Left renal cortex interstitium (tissue), 4 donors: Measurements from ENCODE around the gene CHI3L2. TPM values are rescaled to one million over a fixed set of nuclear protein-coding genes. Genes with fewer than 3 reads are reported as not detected.

Source experiments
- DNase-seq, 4 donors: peaks; one replicate each; pipeline ENCODE4 v3.0.0-alpha.2; 2013; ENCODE audit warnings: low read depth in 4 of 4, low spot score in 2 of 4, missing footprints in 1 of 4
- polyA plus RNA-seq, 4 donors: library from polyadenylated mRNA; unstranded; fragments of 120-200 nt; gene quantifications; one replicate each; pipeline ENCODE4 v1.2.1, GENCODE V29; 2013; ENCODE audit not compliant: insufficient read length in 4 of 4

The CHI3L2 gene
- polyA plus RNA-seq, 4 donors, result 0.07 to 0.22 TPM; not detected in 2

DNA sequence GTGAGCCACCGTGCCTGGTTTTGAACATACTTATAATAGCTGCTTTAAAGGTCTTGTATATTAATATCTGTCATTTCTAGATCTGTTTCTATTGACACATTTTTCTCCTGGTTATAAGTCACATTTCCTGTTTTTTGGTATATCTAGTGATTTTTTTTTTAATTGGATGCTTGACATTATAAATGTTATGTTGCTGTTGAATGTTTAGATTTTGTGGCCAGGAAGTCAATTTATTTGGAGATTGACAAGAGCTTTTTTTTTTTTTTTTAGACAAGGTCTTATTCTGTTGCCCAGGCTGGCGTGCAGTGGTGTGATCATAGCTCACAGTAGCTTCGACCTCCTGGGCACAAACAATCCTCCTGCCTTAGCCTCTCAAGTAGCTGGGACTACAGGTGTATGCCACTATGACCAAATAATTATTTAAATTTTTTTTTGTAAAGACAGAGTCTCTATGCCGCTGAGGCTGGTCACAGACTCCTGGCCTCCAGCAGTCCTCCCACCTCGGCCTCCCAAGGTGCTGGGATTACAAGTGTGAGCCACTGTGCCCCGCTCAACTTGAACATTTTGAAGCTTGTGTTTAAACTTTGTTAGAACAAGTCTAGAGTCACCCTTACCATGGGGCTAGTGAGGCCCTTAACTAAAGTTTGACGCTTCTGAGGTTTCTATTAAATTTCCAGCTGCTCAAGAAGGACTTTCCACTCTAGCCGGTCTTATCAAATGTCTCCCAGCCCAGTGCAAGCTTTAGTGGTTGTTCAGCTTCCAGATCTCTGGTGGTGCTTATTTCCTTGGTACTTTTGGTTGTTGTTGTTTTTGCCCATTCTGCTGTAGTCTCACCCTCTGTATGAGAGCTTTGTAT lies 8.6 kb upstream of the CHI3L2 start:
- no peak for DNase-seq

DNA sequence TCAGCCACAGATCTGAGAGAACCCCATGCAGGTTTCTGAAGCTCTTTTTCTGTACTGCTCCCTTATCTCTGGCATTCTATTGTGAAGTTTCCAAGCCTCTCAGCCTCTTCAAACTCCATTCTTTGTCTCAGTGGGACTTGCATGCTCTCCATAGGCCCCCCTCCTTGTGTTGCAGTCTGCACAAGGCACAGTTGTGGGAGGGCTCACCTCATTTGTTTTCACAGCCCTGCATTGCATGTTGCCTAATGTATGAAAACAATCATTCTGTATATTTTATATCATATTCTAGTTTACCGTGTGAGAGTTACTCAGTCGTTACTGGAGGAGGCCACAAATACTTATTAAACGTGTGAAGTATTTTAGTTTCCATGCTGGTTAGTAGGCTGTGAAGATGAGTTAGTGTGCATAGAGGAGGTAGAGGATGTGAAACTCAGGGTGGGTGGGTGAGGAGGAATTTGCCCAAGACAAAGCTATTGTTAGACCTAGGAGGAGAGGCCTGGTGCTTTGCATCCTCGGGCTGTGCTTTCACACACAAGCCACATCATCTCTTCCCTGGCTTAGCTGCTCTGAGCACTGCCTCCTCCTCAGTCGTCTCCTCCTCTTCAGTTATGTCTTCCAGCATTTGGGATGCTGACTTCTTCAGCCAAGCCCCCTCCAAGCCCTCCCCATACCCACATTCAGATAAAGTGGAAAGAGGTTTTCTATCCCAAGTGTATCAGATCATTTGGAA lies 7.8 kb upstream of the CHI3L2 start:
- no peak for DNase-seq

DNA sequence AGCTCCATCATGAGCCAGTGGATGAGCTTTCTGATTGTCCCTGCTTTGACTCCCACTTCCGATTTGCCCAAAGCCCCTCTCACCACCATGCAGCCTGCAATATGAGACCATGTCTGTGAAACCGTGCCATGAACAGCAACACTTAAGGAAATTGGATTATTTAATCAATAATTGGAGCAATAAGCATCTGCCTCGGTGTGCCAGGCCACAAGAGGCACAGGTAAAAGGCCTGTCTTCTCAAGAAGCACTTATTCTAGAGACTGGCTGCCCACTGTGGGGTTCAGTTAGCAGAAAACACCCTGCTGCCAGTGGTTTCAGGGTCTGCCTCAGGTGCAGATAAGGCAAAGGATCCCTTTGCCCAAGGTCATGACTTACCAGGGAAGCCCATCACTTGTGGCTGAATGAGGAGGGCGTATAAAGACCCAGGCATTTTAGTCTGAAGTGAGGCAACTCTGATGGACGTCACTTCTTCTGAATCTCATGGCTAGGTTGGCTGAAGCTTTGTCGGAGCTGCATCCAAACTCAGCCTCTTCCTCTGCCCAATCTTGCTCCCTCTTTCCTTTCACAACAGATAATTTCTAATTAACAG lies 7.1 kb upstream of the CHI3L2 start:
- DNase-seq, result no peak

DNA sequence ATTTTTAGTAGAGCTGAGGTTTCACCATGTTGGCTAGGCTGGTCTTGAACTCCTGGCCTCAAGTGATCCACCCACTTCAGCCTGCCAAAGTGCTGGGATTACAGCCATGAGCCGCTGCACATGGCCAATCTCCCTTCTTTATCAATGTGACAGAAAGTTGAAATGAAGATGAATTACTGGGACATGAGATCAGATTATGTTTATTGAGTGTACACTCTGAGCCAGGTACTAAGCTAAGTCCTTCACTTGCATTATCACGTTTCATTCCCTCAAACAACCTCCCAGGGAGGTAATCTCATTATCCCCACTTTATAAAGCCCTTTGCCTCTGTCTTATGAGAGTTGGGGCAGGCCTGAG lies 6.3 kb upstream of the CHI3L2 start:
- no peak for DNase-seq

DNA sequence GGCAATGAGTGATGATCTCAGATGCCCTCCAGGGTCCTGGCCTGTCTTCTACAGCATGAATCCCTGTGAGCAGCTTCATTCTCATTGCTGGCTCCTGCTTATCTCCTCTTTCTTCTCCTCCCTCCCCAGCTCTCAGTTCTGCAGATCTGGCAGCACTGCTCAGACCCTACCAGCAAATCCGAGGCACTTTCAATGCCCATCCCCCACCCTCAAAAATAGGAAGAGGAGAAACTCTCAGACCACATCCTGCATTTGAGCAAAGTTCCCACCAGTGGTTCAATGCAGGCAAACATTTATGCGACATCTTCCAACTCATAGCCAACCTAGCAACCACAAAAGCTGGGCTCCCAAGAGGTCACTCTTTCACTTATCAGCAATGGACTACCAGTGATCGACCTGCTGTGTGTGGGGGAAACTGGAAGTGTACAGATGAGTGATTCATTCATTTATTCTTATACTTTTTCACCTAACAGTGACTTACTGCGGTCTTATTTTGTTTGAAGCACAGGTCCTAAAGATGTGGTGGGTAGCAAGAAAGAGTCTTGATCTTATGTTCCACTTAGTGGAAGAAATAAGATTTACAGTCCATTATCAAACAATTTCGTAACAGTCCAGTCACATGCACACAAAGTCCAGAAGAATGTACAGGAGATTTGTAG lies 5.8 kb upstream of the CHI3L2 start:
- no peak for DNase-seq

DNA sequence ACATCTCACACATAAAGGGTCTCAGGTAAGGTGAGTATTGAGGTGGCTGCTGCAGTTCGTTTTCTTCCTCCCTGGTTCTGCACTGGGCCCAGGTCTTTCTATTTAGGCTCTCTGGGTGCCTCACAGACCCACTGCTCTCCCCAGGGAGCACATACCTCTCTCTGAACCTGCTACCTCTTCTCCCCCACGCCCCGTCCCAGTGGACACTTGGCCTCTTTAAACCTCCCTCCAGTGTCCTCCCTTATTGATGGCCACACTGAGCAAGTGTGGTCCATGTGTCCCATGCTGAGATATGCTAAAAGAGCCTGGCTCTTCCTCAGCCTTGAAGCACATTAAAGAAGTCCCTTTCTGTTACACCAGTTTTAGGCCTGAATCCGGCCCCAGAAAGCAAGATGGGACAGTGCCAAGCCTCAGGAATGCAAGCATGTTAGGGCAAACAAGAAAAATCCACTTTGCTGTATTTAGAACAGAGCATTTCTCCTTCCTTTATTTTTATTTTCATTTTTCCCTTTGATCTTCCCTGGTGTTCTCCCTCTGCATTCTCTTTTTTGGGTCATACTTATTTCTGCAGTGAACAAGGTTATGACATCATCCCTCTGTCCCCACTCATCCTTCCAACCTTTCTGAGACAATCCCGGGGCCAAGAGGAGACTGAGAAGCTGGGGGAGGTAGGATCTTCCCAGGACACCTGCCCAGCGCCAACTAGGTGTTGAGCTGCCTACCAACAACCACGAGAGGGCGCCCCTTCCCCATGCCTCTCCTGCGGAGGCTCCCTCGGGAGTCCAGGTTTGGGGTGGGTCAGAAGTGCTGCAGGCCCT lies 5.0 kb upstream of the CHI3L2 start:
- no peak for DNase-seq

DNA sequence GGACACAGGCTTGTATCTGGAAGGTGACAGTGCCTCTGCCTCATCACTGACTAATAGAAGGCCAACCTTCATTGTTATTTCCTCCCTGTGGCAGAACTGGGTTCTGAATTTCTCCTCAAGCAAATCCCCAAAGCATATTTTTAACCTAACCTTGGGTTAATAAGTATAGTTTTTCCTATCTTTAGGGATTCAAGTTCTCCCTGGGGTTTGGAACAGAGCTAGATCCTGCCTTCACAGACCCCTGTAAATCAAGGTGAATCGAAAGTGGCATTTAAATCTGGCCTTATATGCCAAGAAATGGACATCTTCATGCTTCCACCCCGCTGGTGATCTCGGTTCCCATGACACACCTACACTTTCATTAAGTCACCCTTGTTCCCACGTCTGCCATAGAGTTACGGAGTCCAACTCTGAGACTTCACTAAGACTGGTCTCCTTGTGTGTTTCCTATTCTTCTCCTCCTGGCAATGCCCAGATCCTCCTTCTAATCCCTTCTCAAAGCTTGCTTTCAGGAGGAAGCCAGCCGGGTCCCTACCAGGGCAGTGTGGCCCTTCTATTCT lies 4.3 kb upstream of the CHI3L2 start:
- no peak for DNase-seq

DNA sequence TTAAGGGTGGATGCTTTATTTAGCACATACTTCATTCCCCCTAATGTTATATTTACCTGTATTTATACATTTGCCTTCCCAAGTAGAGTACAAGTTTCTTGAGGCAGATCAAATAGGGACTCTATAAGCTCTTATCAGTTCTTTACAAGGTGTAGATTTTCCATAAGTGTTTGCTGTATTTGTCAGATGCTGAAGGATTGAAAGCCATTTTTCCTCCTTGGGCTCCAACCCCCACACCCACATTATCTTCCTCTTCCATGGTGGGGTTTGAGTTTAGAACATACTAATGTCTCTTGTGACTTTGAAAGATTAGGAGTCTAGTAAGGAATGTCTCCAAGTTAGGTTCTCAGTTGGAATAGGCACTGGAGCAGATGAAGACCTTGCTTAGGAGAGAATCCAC lies 2.4 kb upstream of the CHI3L2 start:
- no peak for DNase-seq

DNA sequence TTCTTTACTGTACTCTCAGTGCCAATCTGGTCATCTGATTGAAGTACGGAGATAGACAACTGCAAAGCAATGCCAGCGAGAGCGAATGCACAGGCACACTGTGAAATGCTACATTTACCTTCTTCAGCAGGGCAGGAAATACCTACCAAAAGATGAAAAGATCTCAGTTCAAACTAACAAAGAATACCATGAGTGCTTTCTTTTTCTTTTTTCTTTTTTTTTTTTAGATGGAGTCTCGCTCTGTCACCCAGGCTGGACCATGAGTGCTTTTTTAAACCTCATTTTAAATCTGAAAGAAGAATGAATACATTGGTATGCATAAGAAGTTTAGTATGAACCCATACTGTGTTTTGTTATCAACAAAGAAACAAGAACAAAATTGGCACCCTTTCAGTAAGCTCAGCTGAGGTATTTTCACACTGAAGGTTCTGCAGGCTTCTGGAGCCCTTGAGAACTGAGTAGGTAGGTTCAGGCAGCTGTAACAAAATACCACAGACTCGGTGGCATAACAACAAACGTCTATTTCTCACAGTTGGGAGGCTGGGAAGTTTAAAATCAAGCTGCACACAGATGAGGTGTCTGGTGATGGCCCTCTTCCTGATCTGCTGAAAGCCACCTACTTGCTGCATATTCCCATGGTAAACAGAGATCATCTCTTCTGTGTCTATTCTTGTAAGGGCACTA lies 1.7 kb upstream of the CHI3L2 start:
- no peak for DNase-seq

DNA sequence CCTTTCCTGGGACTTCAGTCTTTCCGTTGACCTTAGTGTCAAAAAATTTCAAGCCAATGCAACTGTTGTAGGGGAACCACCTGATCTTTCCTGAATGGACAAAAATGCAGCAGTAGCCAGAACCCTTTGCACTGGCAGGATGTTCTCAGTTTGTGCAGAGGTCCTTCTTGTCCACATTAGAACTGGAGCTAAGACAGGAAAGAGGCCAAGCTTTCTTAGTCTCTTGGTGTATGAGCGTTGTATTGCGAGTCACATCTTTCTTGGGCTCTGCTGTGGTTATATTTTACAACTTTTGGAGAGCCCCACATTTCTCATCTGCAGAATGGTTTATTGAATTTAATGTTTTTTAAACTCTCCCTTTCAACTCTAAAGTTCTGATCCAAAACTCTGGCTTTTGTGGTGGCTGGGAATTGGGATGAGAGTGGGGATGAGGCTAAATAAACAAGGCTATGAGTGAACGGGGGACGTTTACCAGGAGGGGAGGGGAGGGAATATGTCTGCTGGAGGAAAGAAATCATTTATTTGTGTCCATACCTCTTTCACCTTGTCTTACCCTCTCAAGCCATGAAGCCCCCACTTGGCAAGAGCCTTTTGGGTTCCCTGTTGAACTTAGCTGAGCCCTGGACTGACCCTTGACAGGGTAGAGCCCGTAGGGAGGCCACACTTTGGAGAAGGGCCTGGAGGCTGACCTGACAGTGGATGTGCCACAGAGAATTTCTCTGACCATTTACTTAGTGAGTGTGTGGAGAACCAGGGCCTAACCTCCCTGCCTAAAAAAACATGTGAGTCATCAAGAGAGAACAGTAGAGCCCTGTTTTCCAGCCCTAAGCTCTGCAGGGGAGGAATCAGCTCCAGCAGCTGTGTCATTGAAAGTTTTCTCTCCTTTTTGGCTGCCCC lies 586 bp downstream of the CHI3L2 start:
- no peak for DNase-seq

DNA sequence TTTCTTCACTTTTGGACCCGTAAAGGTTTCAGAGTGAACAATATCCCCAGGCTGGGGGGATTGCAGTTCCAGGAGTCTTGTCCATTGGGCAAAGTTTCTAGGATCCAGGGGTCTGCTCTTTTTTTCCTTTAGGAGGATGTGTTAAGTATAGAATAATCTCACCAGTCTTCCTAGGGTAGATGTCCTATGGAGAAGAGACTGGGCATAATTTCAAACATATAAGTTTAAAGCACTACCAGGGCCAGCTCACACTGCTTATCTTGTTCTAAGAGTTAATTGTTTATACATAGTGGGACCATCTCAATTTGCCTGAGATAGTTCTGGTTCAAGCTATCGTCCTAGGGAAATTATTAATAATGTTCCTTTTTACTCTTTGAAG lies 1.2 kb downstream of the CHI3L2 start:
- no peak for DNase-seq

DNA sequence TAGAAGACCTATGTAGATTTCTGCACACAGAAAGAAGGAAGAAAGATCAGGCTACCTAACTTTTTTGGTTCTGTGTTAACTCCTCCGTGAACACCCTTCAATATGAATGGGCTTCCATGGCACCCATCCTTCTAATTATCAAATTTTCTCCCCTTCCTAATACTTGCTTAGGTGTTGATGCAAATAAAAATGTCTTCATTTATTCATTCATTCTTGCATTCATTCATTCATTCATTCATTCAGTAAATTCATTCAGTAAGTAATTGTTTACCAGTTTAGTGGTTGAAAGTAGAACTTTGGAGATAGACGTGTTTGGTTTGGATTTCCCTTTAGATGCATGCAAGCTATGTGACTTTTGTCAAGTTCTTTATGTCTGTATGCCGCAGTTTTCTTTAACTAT lies 4.6 kb downstream of the CHI3L2 start:
- DNase-seq, result no peak

DNA sequence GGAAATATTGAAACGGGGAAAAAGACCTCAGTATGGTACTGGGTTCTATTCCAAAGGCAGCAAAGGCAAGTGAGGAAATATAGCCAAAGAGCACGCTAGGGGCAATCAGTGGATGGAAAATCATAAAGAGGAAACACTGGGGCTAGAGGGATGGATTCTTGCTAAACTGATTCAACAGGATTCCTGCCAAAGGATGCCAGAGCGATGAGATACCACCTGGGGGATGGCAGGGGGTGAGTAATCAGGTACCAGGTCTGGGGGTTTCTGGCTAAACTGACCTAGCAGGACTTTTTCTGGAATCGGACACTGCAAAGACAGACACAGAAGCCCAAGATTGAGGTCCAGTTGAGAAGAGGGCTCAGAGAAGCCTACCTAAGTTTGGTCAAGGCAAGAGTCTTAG lies 6.7 kb downstream of the CHI3L2 start:
- no peak for DNase-seq

DNA sequence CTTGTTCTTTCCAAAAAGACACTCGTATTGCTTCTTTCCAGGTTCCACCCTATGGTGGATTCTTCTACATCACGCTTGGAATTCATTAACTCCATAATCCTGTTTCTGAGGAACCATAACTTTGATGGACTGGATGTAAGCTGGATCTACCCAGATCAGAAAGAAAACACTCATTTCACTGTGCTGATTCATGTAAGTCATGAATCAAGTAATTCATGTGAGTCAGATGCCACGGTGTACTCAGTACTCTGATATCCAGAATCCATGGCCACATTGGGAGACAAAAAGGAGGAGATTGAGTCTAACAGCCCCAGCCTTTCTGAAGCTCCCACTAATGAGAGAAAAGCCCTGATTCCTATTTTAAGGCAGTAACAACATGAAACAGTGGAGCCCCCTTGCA lies 7.4 kb downstream of the CHI3L2 start:
- no peak for DNase-seq

DNA sequence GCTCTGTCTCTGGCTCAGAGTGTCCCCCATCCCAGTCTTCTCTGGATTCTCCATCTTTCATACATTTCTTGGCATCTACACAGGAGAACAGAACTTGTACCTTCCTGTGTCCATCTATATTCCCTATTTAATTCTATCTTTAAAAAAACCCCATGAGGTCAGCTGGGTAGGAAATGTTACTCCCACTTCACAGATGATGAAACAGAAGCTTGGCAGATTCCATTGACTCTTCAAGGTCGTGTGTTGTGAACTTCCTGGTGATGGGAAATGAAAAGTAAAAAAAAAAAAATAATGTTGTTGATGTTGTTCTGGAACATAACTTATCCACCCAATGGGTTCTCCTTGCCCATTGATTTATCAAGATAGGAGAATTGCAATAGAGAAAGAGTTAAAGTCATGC lies 8.9 kb downstream of the CHI3L2 start:
- no peak for DNase-seq

DNA sequence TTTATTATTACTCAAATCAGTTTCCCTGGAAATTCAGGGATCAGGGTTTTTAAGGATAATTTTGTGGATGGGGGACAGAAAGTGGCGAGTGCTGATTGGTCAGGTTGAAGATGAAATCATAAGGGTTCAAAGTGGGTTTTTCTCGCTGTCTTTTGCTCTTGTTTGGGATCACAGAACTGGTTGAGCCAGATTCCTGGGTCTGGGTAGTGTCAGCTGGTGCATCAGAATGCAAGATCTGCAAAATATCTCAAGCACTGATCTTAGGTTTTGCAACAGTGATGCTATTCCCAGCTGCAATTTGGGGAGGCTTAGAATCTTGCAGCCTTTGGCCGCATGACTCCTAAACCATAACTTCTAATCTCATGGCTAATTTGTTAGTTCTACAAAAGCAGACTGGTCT lies 9.3 kb downstream of the CHI3L2 start:
- DNase-seq, result no peak

DNA sequence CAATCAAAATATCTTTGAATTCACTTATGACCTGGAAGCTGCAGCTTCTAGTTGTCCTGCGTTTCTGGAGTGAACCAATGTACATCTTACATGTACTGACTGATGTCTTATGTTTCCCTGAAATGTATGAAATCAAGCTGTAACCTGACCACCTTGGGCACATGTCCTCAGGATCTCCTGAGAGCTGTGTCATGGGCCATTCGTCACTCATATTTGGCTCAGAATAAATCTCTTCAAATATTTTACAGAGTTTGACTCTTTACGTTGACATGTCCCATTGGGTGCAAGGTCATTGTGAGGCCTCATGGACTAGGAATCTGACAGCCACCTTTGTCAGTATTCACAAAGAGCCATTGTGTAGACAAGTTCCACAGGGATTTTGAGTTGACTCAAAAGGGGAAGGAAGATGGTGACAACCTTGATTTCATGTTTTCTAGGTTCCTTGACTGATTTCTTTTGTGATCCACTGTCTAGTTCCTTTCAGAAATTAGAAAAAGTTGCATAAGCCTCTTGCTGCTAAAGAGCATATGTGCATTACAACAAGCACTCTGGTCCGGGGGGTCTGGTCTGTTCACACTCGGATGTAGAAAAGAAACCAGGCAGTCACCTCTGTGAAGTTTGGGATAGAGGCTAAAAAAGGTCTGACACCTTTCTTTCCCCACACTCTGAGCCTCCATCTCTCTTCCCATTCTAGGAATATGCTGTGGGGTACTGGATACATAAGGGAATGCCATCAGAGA lies 10.7 kb downstream of the CHI3L2 start:
- no peak for DNase-seq

DNA sequence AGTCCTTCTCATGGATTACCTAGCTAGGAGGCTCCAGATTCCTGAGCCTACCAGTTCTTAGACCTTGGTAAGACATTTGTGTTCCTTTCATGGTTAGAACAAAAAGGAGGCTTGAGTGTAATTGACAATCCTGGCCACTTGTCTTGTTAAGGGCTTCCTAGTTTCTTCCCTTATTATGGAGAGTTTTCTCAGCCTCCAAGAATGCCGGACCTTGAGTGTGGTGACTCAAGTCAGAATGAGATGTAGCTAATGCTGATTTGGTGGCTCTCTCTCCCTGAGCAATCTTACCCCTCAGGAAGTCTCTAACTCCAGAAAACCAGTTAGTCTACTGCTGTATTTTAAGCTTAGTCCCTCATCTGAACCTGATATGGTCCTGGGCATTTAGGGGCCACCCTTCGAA lies 14.3 kb downstream of the CHI3L2 start:
- no peak for DNase-seq
